ENCODE data around the gene SNRPA.

The SNRPA gene

DNA sequence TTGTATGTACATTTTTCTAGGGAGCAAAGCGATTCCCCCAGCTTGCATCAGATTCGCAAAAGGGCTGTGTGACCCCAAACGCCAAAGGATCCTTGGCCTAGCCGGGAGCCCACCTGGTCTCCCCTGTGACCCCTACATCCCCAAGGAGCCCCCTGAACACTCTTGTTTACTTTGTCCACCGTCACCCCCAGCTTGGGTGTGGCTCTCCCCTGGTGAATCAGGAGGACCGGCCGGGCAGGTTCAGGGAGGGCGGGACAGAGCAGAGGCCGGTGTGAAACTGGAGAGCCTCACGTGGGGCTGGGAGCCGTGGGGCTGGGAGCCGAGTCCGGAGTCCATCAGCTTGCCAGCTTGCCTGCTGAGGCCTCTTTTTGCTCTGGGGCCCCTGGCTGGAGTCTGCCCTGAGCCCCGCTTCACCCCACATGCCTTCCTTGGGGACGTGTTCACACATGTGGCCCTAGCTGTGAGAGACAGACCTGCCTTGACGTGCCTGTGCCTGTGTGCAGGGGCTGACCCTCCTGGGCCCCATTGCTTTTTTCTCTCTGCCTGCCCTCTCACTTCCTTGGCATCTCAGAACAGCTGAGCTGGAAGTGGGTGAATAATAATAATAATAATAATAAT lies 32.1 kb upstream of the SNRPA start:
- peak overlapping the region; percentile 61 for H2AFZ ChIP-seq (ENCODE audit: insufficient read depth, low read length, poor library complexity)
- H3K4me1 ChIP-seq (ENCODE audit: control insufficient read depth in 1 of 2, insufficient read depth in 2 of 2, low read length in 2 of 2) = peaks cover 11 to 13% of the 10 kb centered on the region in 2 experiments
- WGBS (ENCODE audit: extremely low coverage, insufficient coverage, insufficient read length) = no CpG with 5 or more reads among the region's 16 CpGs
- H3K14ac ChIP-seq (ENCODE audit: low read length) = peak overlapping the region; percentile 73
- peak overlapping the region; percentile 4 for H2BK12ac ChIP-seq (ENCODE audit: low read length)
- H2BK5ac ChIP-seq (ENCODE audit: low read depth, low read length, poor library complexity) = peak overlapping the region; percentile 82
- H3K27ac ChIP-seq (ENCODE audit: low read depth, low read length) = peak overlapping the region; percentile 78
- H2BK120ac ChIP-seq (ENCODE audit: insufficient read depth, low read length, poor library complexity) = peak overlapping the region; percentile 77
- no peaks in the 10 kb centered on the region for H3K27me3 ChIP-seq (ENCODE audit: insufficient read depth, low read length)
- peaks cover 31% of the 10 kb centered on the region for H3K79me2 ChIP-seq (ENCODE audit: control insufficient read depth, insufficient read depth, low read length, poor library complexity)
- peak overlapping the region; percentile 84 for H3K18ac ChIP-seq (ENCODE audit: low read length)
- H3K9me3 ChIP-seq (ENCODE audit: insufficient read depth, low read depth, low read length) = no peaks in the 10 kb centered on the region
- peak overlapping the region; percentile 57 for H3K9ac ChIP-seq (ENCODE audit: low read length)
- H3K23ac ChIP-seq (ENCODE audit: low read length) = no peak overlapping the region
- peak overlapping the region; percentile 86 for H4K91ac ChIP-seq (ENCODE audit: low read depth, low read length)
- peaks cover 41% of the 10 kb centered on the region for H3K79me1 ChIP-seq (ENCODE audit: low read length)
- H3K4me3 ChIP-seq (ENCODE audit: low read depth, low read length) = peak overlapping the region; percentile 73
- peak overlapping the region; percentile 46 for H4K8ac ChIP-seq (ENCODE audit: low read depth, low read length)
- peak overlapping the region; percentile 80 for H3K4me2 ChIP-seq (ENCODE audit: low read length)
- H2AK5ac ChIP-seq (ENCODE audit: low read length) = peak overlapping the region; percentile 80
- peak overlapping the region; percentile 32 for H3K4ac ChIP-seq (ENCODE audit: low read depth, low read length)
- peaks cover 6 to 16% of the 10 kb centered on the region in 2 experiments for H3K36me3 ChIP-seq (ENCODE audit: control insufficient read depth in 1 of 2, insufficient read depth in 2 of 2, low read length in 2 of 2)
- no peak overlapping the region for H4K12ac ChIP-seq (ENCODE audit: low read depth, low read length)
- DNase-seq = peak; percentile 83 to 86

GRCh38 chr19:40719414-40719894 lies 31.5 kb upstream of the SNRPA start:
- peaks cover 7 to 10% of the 10 kb centered on the region in 2 experiments for H3K4me1 ChIP-seq (ENCODE audit: control insufficient read depth in 1 of 2, insufficient read depth in 2 of 2, low read length in 2 of 2)
- H3K36me3 ChIP-seq (ENCODE audit: control insufficient read depth in 1 of 2, insufficient read depth in 2 of 2, low read length in 2 of 2) = peaks cover 12 to 21% of the 10 kb centered on the region in 2 experiments
- H3K23ac ChIP-seq (ENCODE audit: low read length) = no peak overlapping the region
- WGBS (ENCODE audit: extremely low coverage, insufficient coverage, insufficient read length) = no CpG with 5 or more reads among the region's 7 CpGs
- H3K4me3 ChIP-seq (ENCODE audit: low read depth, low read length) = no peak overlapping the region
- no peak overlapping the region for H2BK120ac ChIP-seq (ENCODE audit: insufficient read depth, low read length, poor library complexity)
- H3K79me1 ChIP-seq (ENCODE audit: low read length) = peaks cover 39% of the 10 kb centered on the region
- no peaks in the 10 kb centered on the region for H3K9me3 ChIP-seq (ENCODE audit: insufficient read depth, low read depth, low read length)
- H3K27ac ChIP-seq (ENCODE audit: low read depth, low read length) = no peak overlapping the region
- peak; percentile 26 to 41 for DNase-seq
- H3K4ac ChIP-seq (ENCODE audit: low read depth, low read length) = peak overlapping the region; percentile 76
- H2AK5ac ChIP-seq (ENCODE audit: low read length) = no peak overlapping the region
- H2AFZ ChIP-seq (ENCODE audit: insufficient read depth, low read length, poor library complexity) = no peak overlapping the region
- H2BK12ac ChIP-seq (ENCODE audit: low read length) = no peak overlapping the region
- H3K9ac ChIP-seq (ENCODE audit: low read length) = no peak overlapping the region
- no peak overlapping the region for H3K18ac ChIP-seq (ENCODE audit: low read length)
- peak overlapping the region; percentile 80 for H3K4me2 ChIP-seq (ENCODE audit: low read length)
- H4K12ac ChIP-seq (ENCODE audit: low read depth, low read length) = no peak overlapping the region
- H4K91ac ChIP-seq (ENCODE audit: low read depth, low read length) = no peak overlapping the region
- no peak overlapping the region for H3K14ac ChIP-seq (ENCODE audit: low read length)
- no peak overlapping the region for H4K8ac ChIP-seq (ENCODE audit: low read depth, low read length)
- no peak overlapping the region for H2BK5ac ChIP-seq (ENCODE audit: low read depth, low read length, poor library complexity)
- H3K27me3 ChIP-seq (ENCODE audit: insufficient read depth, low read length) = no peaks in the 10 kb centered on the region
- H3K79me2 ChIP-seq (ENCODE audit: control insufficient read depth, insufficient read depth, low read length, poor library complexity) = peaks cover 31% of the 10 kb centered on the region

DNA sequence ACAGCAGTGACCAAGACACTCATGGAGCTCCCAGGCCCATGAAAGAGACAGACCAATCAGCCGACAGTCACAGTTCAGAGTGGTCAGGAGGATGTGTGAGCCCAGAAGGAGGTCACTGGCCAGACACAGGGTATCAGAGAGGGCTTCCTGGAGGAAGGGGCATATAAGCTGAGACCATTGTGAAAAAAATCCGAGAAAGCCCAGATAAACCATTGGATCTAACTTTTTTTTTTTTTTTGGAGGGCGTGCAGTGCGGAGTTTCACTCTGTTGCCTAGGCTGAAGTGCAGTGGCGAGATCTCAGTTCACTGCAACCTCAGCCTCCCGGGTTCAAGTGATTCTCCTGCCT lies 29.9 kb upstream of the SNRPA start:
- Histone ChIP-seq H3K4me3 (ENCODE audit: low read depth, low read length) (no peak overlapping the region), H3K18ac (ENCODE audit: low read length) (no peak overlapping the region), H2BK5ac (ENCODE audit: low read depth, low read length, poor library complexity) (no peak overlapping the region), H2BK12ac (ENCODE audit: low read length) (no peak overlapping the region), H3K14ac (ENCODE audit: low read length) (no peak overlapping the region), H4K12ac (ENCODE audit: low read depth, low read length) (no peak overlapping the region), H3K36me3 (ENCODE audit: control insufficient read depth in 1 of 2, insufficient read depth in 2 of 2, low read length in 2 of 2) (peaks cover 26 to 32% of the 10 kb centered on the region in 2 experiments), H3K9me3 (ENCODE audit: insufficient read depth, low read depth, low read length) (no peaks in the 10 kb centered on the region), H2AK5ac (ENCODE audit: low read length) (no peak overlapping the region), H2BK120ac (ENCODE audit: insufficient read depth, low read length, poor library complexity) (no peak overlapping the region), H3K9ac (ENCODE audit: low read length) (no peak overlapping the region), H3K79me2 (ENCODE audit: control insufficient read depth, insufficient read depth, low read length, poor library complexity) (peaks cover 29% of the 10 kb centered on the region), H4K91ac (ENCODE audit: low read depth, low read length) (no peak overlapping the region), H4K8ac (ENCODE audit: low read depth, low read length) (no peak overlapping the region), H3K4me2 (ENCODE audit: low read length) (no peak overlapping the region), H3K27me3 (ENCODE audit: insufficient read depth, low read length) (no peaks in the 10 kb centered on the region), H3K4ac (ENCODE audit: low read depth, low read length) (peak overlapping the region; percentile 95), H3K23ac (ENCODE audit: low read length) (no peak overlapping the region), H3K4me1 (ENCODE audit: control insufficient read depth in 1 of 2, insufficient read depth in 2 of 2, low read length in 2 of 2) (peaks cover 5 to 7% of the 10 kb centered on the region in 2 experiments), H3K27ac (ENCODE audit: low read depth, low read length) (no peak overlapping the region), H3K79me1 (ENCODE audit: low read length) (peaks cover 29% of the 10 kb centered on the region), H2AFZ (ENCODE audit: insufficient read depth, low read length, poor library complexity) (no peak overlapping the region)
- WGBS (ENCODE audit: extremely low coverage, insufficient coverage, insufficient read length) = no CpG with 5 or more reads among the region's 6 CpGs
- no peak for DNase-seq

- Histone ChIP-seq H4K8ac (ENCODE audit: low read depth, low read length) (no peak overlapping the region), H2BK120ac (ENCODE audit: insufficient read depth, low read length, poor library complexity) (no peak overlapping the region), H3K23ac (ENCODE audit: low read length) (no peak overlapping the region), H3K79me2 (ENCODE audit: control insufficient read depth, insufficient read depth, low read length, poor library complexity) (peaks cover 28% of the 10 kb centered on the region), H3K18ac (ENCODE audit: low read length) (no peak overlapping the region), H4K91ac (ENCODE audit: low read depth, low read length) (no peak overlapping the region), H4K12ac (ENCODE audit: low read depth, low read length) (no peak overlapping the region), H3K14ac (ENCODE audit: low read length) (no peak overlapping the region), H3K27me3 (ENCODE audit: insufficient read depth, low read length) (no peaks in the 10 kb centered on the region), H3K79me1 (ENCODE audit: low read length) (peaks cover 22% of the 10 kb centered on the region), H3K4me2 (ENCODE audit: low read length) (no peak overlapping the region), H3K4me1 (ENCODE audit: control insufficient read depth in 1 of 2, insufficient read depth in 2 of 2, low read length in 2 of 2) (peaks cover 5 to 7% of the 10 kb centered on the region in 2 experiments), H3K36me3 (ENCODE audit: control insufficient read depth in 1 of 2, insufficient read depth in 2 of 2, low read length in 2 of 2) (peaks cover 34 to 37% of the 10 kb centered on the region in 2 experiments), H2BK12ac (ENCODE audit: low read length) (no peak overlapping the region), H2AFZ (ENCODE audit: insufficient read depth, low read length, poor library complexity) (no peak overlapping the region), H3K27ac (ENCODE audit: low read depth, low read length) (no peak overlapping the region), H2AK5ac (ENCODE audit: low read length) (no peak overlapping the region), H2BK5ac (ENCODE audit: low read depth, low read length, poor library complexity) (no peak overlapping the region), H3K4me3 (ENCODE audit: low read depth, low read length) (no peak overlapping the region), H3K9me3 (ENCODE audit: insufficient read depth, low read depth, low read length) (no peaks in the 10 kb centered on the region), H3K4ac (ENCODE audit: low read depth, low read length) (peak overlapping the region; percentile 81), H3K9ac (ENCODE audit: low read length) (no peak overlapping the region)
- no peak for DNase-seq
- no CpG with 5 or more reads among the region's 9 CpGs for WGBS (ENCODE audit: extremely low coverage, insufficient coverage, insufficient read length)
Observed at GRCh38 chr19:40721936-40722661, 28.9 kb upstream of the SNRPA start.
